WTC11 (cell line): ENCODE data around the gene CLEC16A. TPM values are rescaled to one million over a fixed set of nuclear protein-coding genes. Genes with fewer than 3 reads are reported as not detected.
A peak's percentile ranks its signal among the peaks of the same experiment; 100 is the strongest.

Source experiments
- ATAC-seq: fragments of 200-7000 bp; cut with Tn5 transposase; 2 replicates; pipeline ENCODE4 v1.10.0; 2021; ENCODE audit warnings: mild to moderate bottlenecking, moderate library complexity
- CTCF ChIA-PET: fragments of 300-600 bp; sonication (Branson Sonifier 250); formaldehyde crosslinking; loops from one replicate; lab custom pipeline; 2021; ENCODE audit warnings: antibody characterized with exemption; lab: Charles Lee
- POLR2A ChIA-PET: fragments of 350-600 bp; sonication (Branson Sonifier 250); formaldehyde crosslinking; loops from one replicate; lab custom pipeline; 2021; ENCODE audit warnings: antibody characterized with exemption; lab: Charles Lee
- DNase-seq: peaks from one replicate; pipeline ENCODE4 v3.0.0; 2021; ENCODE audit warnings: low spot score
- H3K27ac Mint-ChIP-seq: 2 replicates; pipeline ENCODE4 v1.8.0; 2021; ENCODE audit warnings: mixed read lengths
- H3K27me3 Mint-ChIP-seq: 2 replicates; pipeline ENCODE4 v1.8.0; 2021; ENCODE audit warnings: low read depth, mild to moderate bottlenecking, moderate library complexity, mixed read lengths
- H3K36me3 Mint-ChIP-seq: 2 replicates; pipeline ENCODE4 v1.8.0; 2021; ENCODE audit warnings: mixed read lengths
- H3K4me1 Mint-ChIP-seq: 2 replicates; pipeline ENCODE4 v1.8.0; 2022; ENCODE audit warnings: mixed read lengths
- H3K4me3 Mint-ChIP-seq: 2 replicates; pipeline ENCODE4 v1.8.0; 2021; ENCODE audit warnings: mild to moderate bottlenecking, moderate library complexity, mixed read lengths
- H3K9me3 Mint-ChIP-seq: 2 replicates; pipeline ENCODE4 v1.8.0; 2021; ENCODE audit warnings: mixed read lengths
- ARID4B ChIP-seq: sonication (generic); formaldehyde crosslinking; IDR thresholded peaks from 2 replicates; pipeline ENCODE4 v1.8.0; 2023; ENCODE audit warnings: missing genetic modification reagents, mild to moderate bottlenecking, borderline replicate concordance
- CBFB ChIP-seq: sonication (generic); formaldehyde crosslinking; IDR thresholded peaks from 2 replicates; pipeline ENCODE4 v1.8.1; 2022; ENCODE audit warnings: mild to moderate bottlenecking, low read depth, missing genetic modification reagents
- CREM ChIP-seq: sonication (generic); formaldehyde crosslinking; IDR thresholded peaks from 2 replicates; pipeline ENCODE4 v1.8.1; 2022; ENCODE audit warnings: mild to moderate bottlenecking, missing genetic modification reagents, moderate library complexity
- CTCF ChIP-seq: fragments of 200-600 bp; IDR thresholded peaks from 2 replicates; pipeline ENCODE4 v1.8.0; 2022; ENCODE audit warnings: antibody characterized with exemption
- E2F4 ChIP-seq: sonication (generic); formaldehyde crosslinking; IDR thresholded peaks from 2 replicates; pipeline ENCODE4 v1.8.1; 2022; ENCODE audit warnings: low read depth, mild to moderate bottlenecking, moderate library complexity, missing genetic modification reagents, borderline replicate concordance
- E2F5 ChIP-seq: sonication (generic); formaldehyde crosslinking; IDR thresholded peaks from 2 replicates; pipeline ENCODE4 v1.8.1; 2022; ENCODE audit warnings: mild to moderate bottlenecking, moderate library complexity, missing genetic modification reagents
- ETV6 ChIP-seq: sonication (generic); formaldehyde crosslinking; IDR thresholded peaks from 2 replicates; pipeline ENCODE4 v1.8.1; 2022; ENCODE audit warnings: mild to moderate bottlenecking, missing genetic modification reagents
- JUN ChIP-seq: sonication (generic); formaldehyde crosslinking; IDR thresholded peaks from 2 replicates; pipeline ENCODE4 v1.8.0; 2023; ENCODE audit warnings: mild to moderate bottlenecking, missing genetic modification reagents
- NFATC4 ChIP-seq: fragments of 250-450 bp; sonication (Bioruptor Pico); IDR thresholded peaks from 2 replicates; pipeline ENCODE4 v1.9.0; 2021; ENCODE audit warnings: mild to moderate bottlenecking
- OVOL2 ChIP-seq: fragments of 250-450 bp; sonication (Bioruptor Pico); IDR thresholded peaks from 2 replicates; pipeline ENCODE4 v1.9.0; 2021; ENCODE audit warnings: mild to moderate bottlenecking, borderline replicate concordance
- PRRX2 ChIP-seq: fragments of 250-450 bp; sonication (Bioruptor Pico); IDR thresholded peaks from 2 replicates; pipeline ENCODE4 v1.8.0; 2021; ENCODE audit warnings: mild to moderate bottlenecking
- RORB ChIP-seq: fragments of 250-450 bp; sonication (Bioruptor Pico); IDR thresholded peaks from 2 replicates; pipeline ENCODE4 v1.9.0; 2021; ENCODE audit warnings: mild to moderate bottlenecking
- SMAD4 ChIP-seq: sonication (generic); formaldehyde crosslinking; IDR thresholded peaks from 2 replicates; pipeline ENCODE4 v1.8.0; 2022; ENCODE audit warnings: mild to moderate bottlenecking, missing genetic modification reagents
- STAT6 ChIP-seq: sonication (generic); formaldehyde crosslinking; conservative IDR thresholded peaks from 2 replicates; pipeline ENCODE4 v1.8.1; 2023; ENCODE audit warnings: mild to moderate bottlenecking, low read depth, missing genetic modification reagents, moderate library complexity
- TP53 ChIP-seq: sonication (generic); formaldehyde crosslinking; IDR thresholded peaks from 2 replicates; pipeline ENCODE4 v1.8.1; 2023; ENCODE audit warnings: mild to moderate bottlenecking, missing genetic modification reagents
- USF2 ChIP-seq: sonication (generic); formaldehyde crosslinking; IDR thresholded peaks from 2 replicates; pipeline ENCODE4 v1.8.1; 2023; ENCODE audit warnings: mild to moderate bottlenecking, missing genetic modification reagents, moderate library complexity
- ZBTB21 ChIP-seq: sonication (generic); formaldehyde crosslinking; IDR thresholded peaks from 2 replicates; pipeline ENCODE4 v1.8.1; 2023; ENCODE audit warnings: mild to moderate bottlenecking, missing genetic modification reagents, borderline replicate concordance
- ZNF232 ChIP-seq: sonication (generic); formaldehyde crosslinking; IDR thresholded peaks from 2 replicates; pipeline ENCODE4 v1.8.0; 2022; ENCODE audit warnings: mild to moderate bottlenecking, missing genetic modification reagents
- ZNF512 ChIP-seq: sonication (generic); formaldehyde crosslinking; IDR thresholded peaks from 2 replicates; pipeline ENCODE4 v1.8.1; 2022; ENCODE audit warnings: missing genetic modification reagents, borderline replicate concordance
- ZNF671 ChIP-seq: fragments of 250-450 bp; sonication (Bioruptor Pico); IDR thresholded peaks from 2 replicates; pipeline ENCODE4 v1.8.0; 2021; ENCODE audit warnings: mild to moderate bottlenecking
- total RNA-seq: library from RNA; stranded (reverse); gene quantifications from 3 replicates; pipeline ENCODE4 v1.2.3, GENCODE V29; 2021

The CLEC16A gene
- total RNA-seq, 1 experiment from 2014 or later: 14.4 TPM

- TF ChIP-seq ZNF512 (CRISPR knock-in tag) (no peak), USF2 (CRISPR knock-in tag) (no peak), JUN (CRISPR knock-in tag) (no peak), E2F4 (CRISPR knock-in tag) (no peak)
Observed at GRCh38 chr16:11112723-11113348, 168.5 kb downstream of the CLEC16A start (continued).

GRCh38 chr16:11114366-11115164 lies 170.2 kb downstream of the CLEC16A start:
- peaks cover 12% of the 10 kb centered on the region for H3K4me1 Mint-ChIP-seq
- H3K27ac Mint-ChIP-seq: peak overlapping the region; percentile 94
- no peaks in the 10 kb centered on the region for H3K9me3 Mint-ChIP-seq
- H3K27me3 Mint-ChIP-seq: no peaks in the 10 kb centered on the region
- H3K36me3 Mint-ChIP-seq: no peaks in the 10 kb centered on the region
- CTCF ChIA-PET: interaction anchor here (0.5 kb wide), 1 partner anchor 272 kb away, joined by 3 read pairs; no protein-coding TSS in a partner anchor
- DNase-seq (no peak), ATAC-seq (peak; percentile 20; the same call in 1 of the 2 replicates)
- H3K4me3 Mint-ChIP-seq: no peak overlapping the region
- POLR2A ChIA-PET: no interaction called here
- TF ChIP-seq CBFB (CRISPR knock-in tag): no peak
- TF ChIP-seq ZNF232: no peak
- no peak for TF ChIP-seq STAT6 (CRISPR knock-in tag)
- TF ChIP-seq NFATC4: no peak
- no peak for TF ChIP-seq ETV6 (CRISPR knock-in tag)
- TF ChIP-seq E2F5: no peak
- no peak for TF ChIP-seq PRRX2
- no peak for TF ChIP-seq ZNF671 (CRISPR knock-in tag)
- no peak for TF ChIP-seq ARID4B
- TF ChIP-seq CREM (CRISPR knock-in tag): no peak
- TF ChIP-seq RORB (CRISPR knock-in tag): no peak
- no peak for TF ChIP-seq TP53 (CRISPR knock-in tag)
- no peak for TF ChIP-seq SMAD4 (CRISPR knock-in tag)
- TF ChIP-seq ZBTB21 (CRISPR knock-in tag): no peak
- no peak for TF ChIP-seq OVOL2 (CRISPR knock-in tag)
- TF ChIP-seq CTCF: no peak
- TF ChIP-seq USF2 (CRISPR knock-in tag): no peak
